RKO (cell line): ENCODE measurements around the gene METRN.

Experiments used
- DNase-seq: peaks from one replicate; pipeline ENCODE4 v3.0.0-alpha.2; 2016; ENCODE audit warnings: low spot score

METRN gene

DNA sequence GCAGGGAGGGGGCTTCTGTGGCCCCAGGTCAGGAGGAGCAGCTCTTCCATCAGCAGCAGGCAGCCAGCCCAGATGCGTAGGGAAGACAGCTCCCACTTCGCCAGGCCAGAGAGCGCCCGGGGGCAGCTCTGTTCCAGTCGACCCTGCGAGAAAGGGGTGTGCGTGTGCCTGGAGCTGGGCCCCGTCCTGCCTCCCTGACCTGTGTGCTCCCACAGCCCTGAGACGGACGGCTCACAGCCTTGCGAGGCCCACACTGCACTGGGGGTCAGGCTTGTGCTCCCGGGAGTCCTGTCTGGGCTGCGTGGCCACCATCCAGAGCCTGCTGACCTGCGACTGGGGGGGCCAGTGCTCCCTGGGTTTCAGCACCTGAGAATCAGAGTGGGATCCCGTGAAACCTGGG lies 45.1 kb downstream of the METRN start:
- DNase-seq: no peak

DNA sequence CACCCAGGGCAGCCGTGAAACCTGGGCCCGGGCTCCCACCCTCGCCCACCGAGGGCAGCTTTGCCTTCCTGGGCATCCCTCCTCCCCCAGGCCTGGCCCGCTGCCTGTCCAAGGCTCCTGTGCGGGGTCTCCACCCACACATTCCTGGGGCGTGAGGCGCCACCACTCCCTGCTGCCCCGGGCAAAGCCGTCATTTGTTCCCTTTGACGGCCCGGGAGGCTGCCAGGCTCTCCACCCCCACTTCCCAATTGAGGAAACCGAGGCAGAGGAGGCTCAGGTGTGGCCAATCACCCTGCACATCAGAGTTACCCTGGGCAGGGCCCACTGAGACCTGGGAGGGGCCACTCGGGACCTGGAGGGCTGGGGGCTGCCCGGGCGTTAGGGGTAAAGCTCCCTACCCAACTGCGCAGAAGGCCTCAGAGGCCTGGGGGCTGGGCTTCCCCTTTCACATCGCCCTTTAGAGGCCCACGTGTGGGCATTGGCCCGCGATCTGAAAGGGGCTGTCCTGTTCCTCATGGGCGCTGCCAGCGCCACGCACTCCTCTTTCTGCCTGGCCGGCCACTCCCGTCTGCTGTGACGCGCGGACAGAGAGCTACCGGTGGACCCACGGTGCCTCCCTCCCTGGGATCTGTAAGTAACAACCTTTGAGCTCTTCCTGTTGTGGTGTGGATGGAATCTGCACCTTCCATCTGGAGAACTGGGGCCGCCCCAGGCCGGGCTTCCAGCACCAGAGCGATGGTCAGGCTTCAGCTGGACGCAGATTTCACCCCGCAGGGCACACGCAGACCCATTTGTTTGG lies 45.8 kb downstream of the METRN start, which contains the start of gene MSLN:
TSS of gene MSLN (plus strand) at position 190 of the 799 bp plus-strand sequence. CDS start 1,947 bp downstream, outside the sequence.
- DNase-seq: no peak

- no peak for DNase-seq
Observed at GRCh38 chr16:761625-762513, 47.0 kb downstream of the METRN start.

GRCh38 chr16:762595-763268 lies 47.8 kb downstream of the METRN start:
- no peak for DNase-seq

- DNase-seq: no peak
Observed at GRCh38 chr16:763369-764183, 48.7 kb downstream of the METRN start.

DNA sequence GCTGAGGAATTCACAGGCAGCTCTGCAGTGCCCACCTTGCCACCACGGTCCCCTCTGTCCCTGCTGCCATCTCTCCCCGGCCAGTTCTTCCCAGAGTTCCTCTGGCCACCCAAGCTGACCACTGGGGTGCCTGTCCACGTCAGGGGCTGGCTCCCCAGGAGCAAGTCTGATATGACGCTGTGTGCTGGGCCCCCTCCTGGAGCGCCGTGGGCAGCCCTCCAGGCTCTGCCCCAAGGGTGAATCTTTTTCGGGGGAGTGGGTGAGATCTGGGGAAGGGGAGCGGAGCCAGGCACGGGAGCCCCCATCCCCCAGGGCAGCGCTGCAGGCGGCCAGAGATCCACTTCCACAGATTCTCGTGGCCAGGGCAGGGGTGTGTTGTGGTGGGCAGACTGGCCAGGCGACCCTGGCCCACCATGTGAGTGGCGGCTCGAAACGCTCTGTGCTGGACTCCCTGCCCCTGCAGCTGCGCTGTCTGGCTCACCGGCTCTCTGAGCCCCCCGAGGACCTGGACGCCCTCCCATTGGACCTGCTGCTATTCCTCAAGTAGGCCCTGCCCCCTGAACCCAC lies 49.3 kb downstream of the METRN start:
- DNase-seq: no peak

DNA sequence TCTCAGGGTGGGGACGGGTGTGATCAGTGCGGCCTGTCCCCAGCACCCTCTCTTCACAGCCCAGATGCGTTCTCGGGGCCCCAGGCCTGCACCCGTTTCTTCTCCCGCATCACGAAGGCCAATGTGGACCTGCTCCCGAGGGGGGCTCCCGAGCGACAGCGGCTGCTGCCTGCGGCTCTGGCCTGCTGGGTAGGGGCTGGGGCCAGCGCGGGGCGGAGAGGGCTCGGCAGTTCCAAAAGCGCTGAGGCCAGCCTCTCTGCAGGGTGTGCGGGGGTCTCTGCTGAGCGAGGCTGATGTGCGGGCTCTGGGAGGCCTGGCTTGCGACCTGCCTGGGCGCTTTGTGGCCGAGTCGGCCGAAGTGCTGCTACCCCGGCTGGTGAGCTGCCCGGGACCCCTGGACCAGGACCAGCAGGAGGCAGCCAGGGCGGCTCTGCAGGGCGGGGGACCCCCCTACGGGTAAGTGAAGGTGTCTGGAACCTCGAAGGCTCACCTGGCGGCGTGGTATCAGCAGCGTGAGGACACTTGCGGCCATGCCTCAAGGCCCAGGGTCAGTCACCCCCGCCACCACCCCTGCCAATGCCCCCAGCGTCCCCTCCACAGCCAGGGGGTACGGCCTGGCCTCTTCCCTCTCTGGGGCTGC lies 50.0 kb downstream of the METRN start:
- no peak for DNase-seq

GRCh38 chr16:765488-765865 lies 50.6 kb downstream of the METRN start:
- DNase-seq: no peak

GRCh38 chr16:766008-766819 lies 51.3 kb downstream of the METRN start:
- no peak for DNase-seq

DNA sequence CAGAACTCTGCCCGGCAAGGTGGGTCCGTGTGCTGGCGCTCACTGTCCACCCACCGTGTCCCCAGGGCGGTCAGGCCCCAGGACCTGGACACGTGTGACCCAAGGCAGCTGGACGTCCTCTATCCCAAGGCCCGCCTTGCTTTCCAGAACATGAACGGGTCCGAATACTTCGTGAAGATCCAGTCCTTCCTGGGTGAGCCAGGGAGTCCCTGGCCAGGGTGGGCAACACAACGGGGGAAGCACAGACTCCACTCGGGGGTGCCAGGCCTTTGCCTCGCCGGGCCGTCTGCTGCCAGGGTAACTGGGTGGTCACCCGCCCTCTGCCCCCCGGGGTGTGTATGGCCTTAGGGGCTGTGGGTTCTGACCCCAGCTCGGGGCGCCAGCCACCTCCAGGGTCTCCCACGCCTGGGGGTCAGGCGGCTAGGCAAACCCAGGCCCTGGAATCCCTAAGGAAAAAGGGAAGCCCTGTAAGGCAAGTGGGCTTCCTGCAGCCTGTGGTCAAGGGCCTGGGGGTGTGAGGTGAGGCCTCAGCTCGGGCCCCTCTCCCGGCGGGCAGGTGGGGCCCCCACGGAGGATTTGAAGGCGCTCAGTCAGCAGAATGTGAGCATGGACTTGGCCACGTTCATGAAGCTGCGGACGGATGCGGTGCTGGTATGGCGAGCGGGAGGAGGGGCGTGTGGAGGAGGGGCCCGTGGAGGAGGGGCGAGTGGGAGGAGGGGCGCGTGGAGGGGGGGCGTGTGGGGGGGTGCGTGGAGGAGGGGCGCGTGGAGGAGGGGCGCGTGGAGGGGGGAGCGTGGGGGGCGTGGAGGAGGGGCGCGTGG lies 52.1 kb downstream of the METRN start:
- no peak for DNase-seq

DNA sequence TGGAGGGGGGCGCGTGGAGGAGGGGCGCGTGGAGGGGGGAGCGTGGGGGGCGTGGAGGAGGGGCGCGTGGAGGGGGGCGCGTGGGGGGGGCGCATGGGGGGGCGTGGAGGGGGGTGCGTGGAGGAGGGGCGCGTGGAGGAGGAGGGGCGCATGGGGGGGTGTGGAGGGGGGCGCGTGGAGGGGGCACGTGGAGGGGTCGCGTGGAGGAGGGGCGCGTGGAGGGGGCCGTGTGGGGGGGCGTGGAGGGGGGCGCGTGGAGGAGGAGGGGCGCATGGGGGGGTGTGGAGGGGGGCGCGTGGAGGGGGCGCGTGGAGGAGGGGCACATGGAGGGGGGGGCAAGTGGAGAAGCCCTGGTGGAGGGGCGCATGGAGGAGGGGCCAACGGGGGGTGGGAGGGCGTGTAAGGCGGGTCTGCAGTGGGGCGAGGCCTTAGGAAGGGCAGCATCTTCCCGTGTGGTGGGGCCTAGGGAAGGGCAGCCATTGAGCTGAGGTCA lies 52.9 kb downstream of the METRN start:
- DNase-seq: no peak

- DNase-seq: no peak
Observed at GRCh38 chr16:768428-768827, 53.5 kb downstream of the METRN start.
